A549 (cell line): ENCODE data around the gene BTAF1.
"Not testable (repeated sequence)": the region's sequence is repeated elsewhere in the genome, so short reads cannot be mapped to it uniquely, and the experiment has no call there.

ENCODE experiments used
- CTCF ChIP-seq: fragments of >200 bp; sonication (Bioruptor Twin); formaldehyde crosslinking; IDR thresholded peaks from 3 replicates; pipeline ENCODE4 v1.5.1; 2016
- EHMT2 ChIP-seq: fragments of 200-600 bp; sonication (generic); IDR thresholded peaks from 2 replicates; pipeline ENCODE4 v1.6.1; 2016; ENCODE audit warnings: antibody characterized with exemption, low read depth, mild to moderate bottlenecking, moderate library complexity
- EP300 ChIP-seq, 2 experiments: fragments of >200 bp; sonication (Bioruptor Twin); formaldehyde crosslinking; IDR thresholded peaks; 2 replicates in 1 of 2; 3 replicates in 1 of 2; pipeline ENCODE4 v1.6.1; 2016 to 2017
- HES2 ChIP-seq: fragments of >200 bp; sonication (Bioruptor Twin); formaldehyde crosslinking; IDR thresholded peaks from 2 replicates; pipeline ENCODE4 v1.6.1; 2016
- HMGXB4 ChIP-seq: fragments of 250-450 bp; sonication (Bioruptor Pico); IDR thresholded peaks from 2 replicates; pipeline ENCODE4 v1.5.0; 2021; ENCODE audit warnings: mild to moderate bottlenecking, moderate library complexity, borderline replicate concordance
- HOXB5 ChIP-seq: fragments of 250-450 bp; sonication (Bioruptor Pico); IDR thresholded peaks from 2 replicates; pipeline ENCODE4 v1.5.0; 2020; ENCODE audit warnings: mild to moderate bottlenecking, moderate library complexity
- KDM1A ChIP-seq: fragments of 200-600 bp; sonication (generic); IDR thresholded peaks from 2 replicates; pipeline ENCODE4 v1.6.1; 2016; ENCODE audit warnings: low read depth, mild to moderate bottlenecking
- KDM5A ChIP-seq: fragments of 200-600 bp; sonication (generic); IDR thresholded peaks from 2 replicates; pipeline ENCODE4 v1.6.1; 2016; ENCODE audit warnings: antibody characterized with exemption, mild to moderate bottlenecking
- MAZ ChIP-seq: fragments of 150-350 bp; IDR thresholded peaks from 2 replicates; pipeline ENCODE4 v1.6.1; 2014; ENCODE audit warnings: antibody characterized with exemption, low read depth, low read length, borderline replicate concordance
- MYC ChIP-seq: IDR thresholded peaks from 2 replicates; pipeline ENCODE4 v1.6.1; 2012; ENCODE audit warnings: mild to moderate bottlenecking, inconsistent platforms, low read length, improper control_type of control experiment, borderline replicate concordance
- POLR2A ChIP-seq: IDR thresholded peaks from 2 replicates; pipeline ENCODE4 v1.6.1; 2012; ENCODE audit warnings: mild to moderate bottlenecking, low read length
- REST ChIP-seq: fragments of 200-600 bp; sonication (generic); IDR thresholded peaks from 2 replicates; pipeline ENCODE4 v1.6.1; 2016; ENCODE audit warnings: antibody characterized with exemption, mild to moderate bottlenecking, moderate library complexity
- RFX5 ChIP-seq: fragments of 450-650 bp; IDR thresholded peaks from 2 replicates; pipeline ENCODE4 v1.7.1; 2014; ENCODE audit warnings: antibody characterized with exemption, mild to moderate bottlenecking, moderate library complexity
- SMC3 ChIP-seq: fragments of >200 bp; sonication (Bioruptor Twin); formaldehyde crosslinking; IDR thresholded peaks from 3 replicates; pipeline ENCODE4 v1.6.1; 2018; ENCODE audit warnings: inconsistent platforms

GRCh38 chr10:91894261-91894685, 29.3 kb upstream of the BTAF1 start:
- TF ChIP-seq HOXB5 (CRISPR knock-in tag); CTCF; HES2; EHMT2; POLR2A; KDM1A; MAZ; HMGXB4 (CRISPR knock-in tag); RFX5; REST; EP300 (IDR thresholded peaks at IDR 0.05); SMC3; KDM5A; MYC: not testable (repeated sequence)
